Measurements from ENCODE around the gene OPN5.

Gene OPN5

DNA sequence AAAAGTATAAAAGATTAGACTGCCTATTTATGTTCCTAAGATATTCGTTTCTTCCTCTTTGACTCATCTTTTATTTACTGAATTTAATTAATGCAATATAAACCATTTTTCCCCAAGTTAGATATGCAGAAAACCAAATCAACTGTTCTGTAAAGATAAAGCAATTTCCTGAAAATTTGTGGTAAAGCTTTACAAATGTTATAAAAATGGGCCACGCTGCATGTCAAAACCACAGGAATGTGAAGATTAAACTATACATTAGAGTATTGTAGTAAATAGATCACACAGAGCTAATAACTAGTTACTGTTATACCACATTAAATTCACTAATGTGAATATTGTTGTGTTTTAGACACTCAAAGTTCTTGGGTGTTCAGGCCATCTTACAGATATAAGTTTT is 83.4 kb downstream of the OPN5 start:
- no peak for DNase-seq (ENCODE audit: low read depth)

DNA sequence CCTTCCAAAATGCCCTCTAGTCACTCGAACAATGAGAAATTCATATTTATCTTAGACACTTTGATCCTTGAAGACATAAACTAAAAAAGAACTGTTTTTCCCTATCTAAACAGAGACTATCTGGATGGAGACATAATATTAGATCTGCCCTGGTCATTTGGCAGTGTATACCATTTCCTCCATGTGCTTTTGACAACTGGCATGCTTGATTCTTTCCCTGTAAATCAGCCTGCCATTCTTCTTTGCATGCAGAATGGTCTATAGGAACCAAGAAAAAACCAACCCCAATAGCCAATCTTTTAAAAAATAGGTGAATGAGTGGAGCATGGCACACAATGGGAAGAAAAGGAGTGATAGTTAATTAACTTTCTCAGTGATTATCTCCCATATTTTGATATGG is 93.8 kb downstream of the OPN5 start:
- no peak for DNase-seq (ENCODE audit: low read depth)

Measured in stimulated activated CD8-positive, alpha-beta memory T cell treated with anti-CD3 and anti-CD28 coated beads, Interleukin-7, amount 100 ng/mL, for 24 hours (primary cell).